SIG-M5 treated with dmso at 0.1 percent for 504 hours (cell line): Measurements from ENCODE around the gene USP35.
"Not testable (repeated sequence)": the region's sequence is repeated elsewhere in the genome, so short reads cannot be mapped to it uniquely, and the experiment has no call there.

Source experiments
- DNase-seq: peaks from one replicate; lab custom pipeline; 2025; ENCODE audit not compliant: unreplicated experiment; lab: John Stamatoyannopoulos, UW

USP35 gene

DNA sequence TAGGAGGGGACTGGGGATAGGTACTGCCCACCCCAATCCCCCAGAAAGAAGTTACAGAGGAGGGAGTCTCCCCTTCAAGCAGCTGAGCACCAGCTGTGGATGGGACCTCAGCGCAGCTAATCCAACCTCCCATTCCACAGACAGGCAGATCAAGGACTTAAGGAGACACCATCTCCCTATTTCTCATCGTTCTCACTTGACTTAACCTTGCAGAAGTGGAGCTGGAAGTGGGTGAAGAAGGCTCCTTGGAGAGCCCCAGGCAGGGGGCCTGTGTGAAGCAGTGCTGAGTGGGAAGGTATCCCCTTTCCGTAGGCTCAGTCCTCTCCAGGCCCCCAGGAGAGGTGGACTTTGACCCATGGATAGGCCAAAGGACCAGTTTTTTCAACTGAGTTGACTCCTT is 27.3 kb downstream of the USP35 start:
- no peak for DNase-seq

DNA sequence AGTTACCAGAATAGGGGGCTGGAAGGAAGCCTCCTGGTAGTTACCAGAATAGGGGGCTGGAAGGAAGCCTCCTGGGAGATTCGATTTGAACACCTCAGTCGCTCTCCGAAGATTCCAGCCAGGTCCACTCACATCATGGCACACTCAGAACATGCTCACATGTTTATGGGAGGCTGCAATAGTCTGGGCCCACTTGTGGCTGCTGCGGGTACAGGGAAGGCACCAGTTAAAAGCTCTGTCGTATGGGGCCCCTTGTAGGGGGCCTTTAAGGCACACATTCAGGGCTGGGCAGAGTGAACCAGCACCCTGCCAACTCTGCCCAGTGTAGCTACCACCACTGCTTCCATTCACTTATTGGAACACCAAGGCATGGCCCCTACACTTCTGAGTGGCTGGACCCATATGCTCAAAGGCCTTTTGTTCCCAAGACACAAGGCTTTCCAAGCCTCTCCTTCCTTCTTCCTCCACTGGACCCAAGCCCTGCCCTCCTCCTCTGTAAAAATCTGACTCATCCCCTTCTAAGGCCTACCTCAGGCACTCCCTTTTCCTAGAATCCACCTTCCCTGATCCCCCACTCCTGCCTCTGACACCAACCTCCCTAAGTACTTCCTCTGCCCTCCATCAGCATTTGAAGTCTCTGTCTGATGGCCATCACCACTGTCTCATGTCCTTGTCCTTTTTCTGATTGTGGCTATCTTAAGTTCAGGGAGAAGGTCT is 28.0 kb downstream of the USP35 start:
- no peak for DNase-seq

DNA sequence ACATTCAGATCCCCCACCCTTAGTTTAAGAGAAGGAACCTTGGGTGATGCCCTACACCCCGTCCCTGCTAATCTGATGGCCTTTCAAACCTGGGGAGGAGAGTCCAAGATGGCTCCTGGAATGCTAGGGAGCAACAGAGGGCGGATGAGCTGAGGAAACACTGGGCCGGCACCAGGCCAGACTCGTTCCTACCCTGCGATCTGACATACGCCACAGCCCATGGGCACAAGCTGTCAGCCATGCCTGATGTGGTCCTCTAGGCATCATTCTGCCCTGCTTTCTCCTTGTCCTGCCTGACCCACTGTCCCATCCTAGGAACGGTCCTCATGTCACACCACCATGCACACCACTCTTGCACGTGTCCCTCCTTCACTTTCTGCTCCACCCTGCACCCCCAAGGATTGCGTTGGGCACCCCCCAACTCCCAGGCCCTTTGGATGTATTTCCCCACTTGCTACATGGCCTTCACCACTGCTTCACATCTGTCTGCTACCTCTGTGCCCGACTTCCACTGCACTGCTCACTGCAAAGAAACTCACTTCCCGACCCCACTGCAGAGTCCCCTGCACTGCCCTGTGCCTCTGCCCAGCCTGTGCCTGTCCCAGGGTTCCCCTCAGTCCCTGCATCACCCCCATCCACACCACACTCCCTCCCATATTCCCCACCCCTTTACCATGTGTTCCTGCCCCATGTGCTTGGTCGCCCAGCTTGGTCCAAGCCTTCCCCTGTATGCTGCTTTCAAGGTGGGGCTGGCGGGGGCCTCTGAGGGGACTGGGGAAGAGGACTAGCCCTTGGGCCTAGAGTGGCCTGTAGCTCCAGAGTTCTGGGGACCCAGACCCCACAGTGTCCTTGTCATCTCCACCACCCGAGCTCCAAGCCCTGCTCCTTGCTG is 29.2 kb downstream of the USP35 start:
- DNase-seq = no peak

GRCh38 chr11:78218707-78219492 is 30.2 kb downstream of the USP35 start:
- DNase-seq = no peak

DNA sequence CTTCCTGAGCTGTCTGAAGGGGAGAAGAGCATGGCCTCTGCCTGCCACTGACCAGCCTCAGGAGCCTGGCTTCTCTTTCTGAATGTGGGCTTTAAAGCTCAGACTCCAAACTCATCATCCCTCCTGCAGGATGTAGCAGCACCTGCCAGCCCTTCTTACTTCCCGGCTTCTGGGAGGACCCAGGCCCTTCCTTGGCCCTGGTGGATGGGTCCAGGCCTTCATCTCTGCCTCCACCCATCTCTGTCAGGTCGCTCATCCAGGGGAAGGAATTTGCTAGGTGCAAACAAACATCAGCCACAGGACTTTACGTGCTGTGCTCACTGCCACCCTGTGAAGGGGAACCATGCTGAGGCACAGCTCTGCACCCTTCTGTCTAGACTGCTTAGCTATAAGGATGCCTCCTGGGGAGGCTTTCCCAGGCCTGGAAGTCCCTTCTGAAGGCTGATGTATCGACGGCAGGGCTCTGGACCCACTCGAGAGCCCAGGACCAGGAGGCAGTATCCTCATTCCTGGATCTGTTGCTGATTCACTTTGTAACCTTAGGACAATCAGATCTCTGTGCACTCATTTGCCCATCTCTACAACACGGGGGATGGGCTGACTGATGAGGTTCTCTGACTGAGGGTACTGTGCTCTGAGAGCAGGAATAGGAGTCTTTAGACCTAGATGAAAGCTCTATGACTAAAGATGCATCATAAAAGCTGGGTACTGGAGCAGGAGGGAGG is 30.9 kb downstream of the USP35 start:
- DNase-seq = no peak

DNA sequence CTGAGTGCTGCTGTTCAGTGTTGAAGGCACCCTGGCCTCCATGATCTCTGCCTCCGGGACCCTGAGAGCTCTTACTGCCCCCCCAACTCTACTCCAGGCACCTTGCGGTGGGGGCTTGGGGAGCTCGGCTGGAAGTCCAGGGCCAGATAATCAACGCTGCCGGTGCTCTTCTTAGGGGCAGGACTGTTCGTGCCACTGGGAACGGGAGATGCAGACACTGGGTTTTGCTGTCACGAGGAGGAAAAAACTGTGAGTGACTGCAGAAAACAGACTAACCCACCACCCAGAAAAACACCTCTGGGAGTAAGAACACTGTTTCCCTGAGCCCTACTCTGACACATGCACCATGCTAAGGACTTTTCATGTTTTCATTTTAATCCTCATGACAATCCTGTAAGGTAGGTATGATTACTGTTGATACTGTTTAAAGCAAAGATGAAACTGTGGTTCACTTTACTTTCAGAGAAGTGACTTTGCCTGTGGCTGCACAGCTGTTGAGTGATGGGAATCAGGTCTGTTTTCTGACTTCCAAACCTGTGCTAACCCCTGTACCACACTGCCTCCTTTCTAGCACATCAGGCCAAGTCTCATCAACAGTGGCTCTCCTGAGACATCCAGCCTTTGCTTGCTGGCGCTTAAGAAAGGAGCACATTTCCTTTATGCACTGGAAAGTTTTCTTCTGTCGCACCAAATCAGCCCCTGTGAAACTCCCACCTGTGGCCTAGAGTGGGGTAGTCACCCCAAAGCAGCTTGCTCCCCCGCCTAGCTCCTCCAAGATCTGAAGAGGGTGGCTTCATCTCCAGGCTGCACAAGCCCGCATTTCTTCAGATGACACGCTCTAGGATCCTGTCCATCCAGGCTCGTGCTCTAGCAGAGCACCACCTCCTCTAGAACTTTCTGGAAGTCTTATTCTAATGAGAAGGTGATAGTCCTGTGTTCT is 31.8 kb downstream of the USP35 start:
- no peak for DNase-seq

DNA sequence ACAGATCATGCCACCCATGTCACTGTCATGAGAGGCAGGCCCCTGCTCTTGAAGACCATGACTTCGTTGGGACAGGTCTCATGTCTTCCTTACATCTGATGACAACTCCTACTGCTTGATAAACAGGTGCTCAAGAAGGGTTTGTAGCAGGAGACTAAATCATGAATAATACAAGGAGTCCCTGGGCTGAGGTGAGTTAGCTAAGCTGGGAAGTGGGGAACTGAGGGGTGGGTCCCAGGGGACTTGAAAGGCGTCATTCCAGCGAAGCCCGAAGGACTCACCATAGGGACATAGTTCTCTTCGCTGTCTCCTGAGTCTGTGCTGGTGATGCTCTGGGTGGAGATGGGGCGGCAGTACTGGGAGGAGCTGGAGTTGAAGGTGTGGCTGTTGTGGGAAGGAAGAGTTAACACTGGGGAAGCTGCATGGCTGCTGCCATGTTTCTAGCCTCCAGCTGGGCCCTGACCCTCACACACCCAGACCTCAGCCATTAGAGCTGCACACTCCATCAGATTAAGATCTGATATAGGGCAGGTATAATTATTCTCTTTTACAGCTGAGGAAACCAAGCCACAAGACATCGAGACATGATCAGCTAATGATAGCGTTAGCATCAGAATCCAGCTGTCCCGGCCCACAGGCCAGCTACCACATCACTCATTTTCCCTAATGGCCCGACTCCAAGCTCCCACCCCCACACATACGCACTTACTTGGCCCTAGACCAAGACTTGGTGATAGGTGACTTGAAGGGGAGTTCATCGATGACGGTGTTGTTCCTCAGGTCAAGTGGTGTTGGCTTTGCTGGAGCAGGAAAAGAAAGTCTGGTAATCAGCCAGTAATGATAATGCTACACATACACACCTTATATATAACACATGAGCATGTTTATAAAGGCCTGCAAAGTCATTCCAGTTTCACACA is 32.9 kb downstream of the USP35 start:
- DNase-seq = no peak

- DNase-seq = not testable (repeated sequence)
Measured at GRCh38 chr11:78222726-78223125, 34.0 kb downstream of the USP35 start.

DNA sequence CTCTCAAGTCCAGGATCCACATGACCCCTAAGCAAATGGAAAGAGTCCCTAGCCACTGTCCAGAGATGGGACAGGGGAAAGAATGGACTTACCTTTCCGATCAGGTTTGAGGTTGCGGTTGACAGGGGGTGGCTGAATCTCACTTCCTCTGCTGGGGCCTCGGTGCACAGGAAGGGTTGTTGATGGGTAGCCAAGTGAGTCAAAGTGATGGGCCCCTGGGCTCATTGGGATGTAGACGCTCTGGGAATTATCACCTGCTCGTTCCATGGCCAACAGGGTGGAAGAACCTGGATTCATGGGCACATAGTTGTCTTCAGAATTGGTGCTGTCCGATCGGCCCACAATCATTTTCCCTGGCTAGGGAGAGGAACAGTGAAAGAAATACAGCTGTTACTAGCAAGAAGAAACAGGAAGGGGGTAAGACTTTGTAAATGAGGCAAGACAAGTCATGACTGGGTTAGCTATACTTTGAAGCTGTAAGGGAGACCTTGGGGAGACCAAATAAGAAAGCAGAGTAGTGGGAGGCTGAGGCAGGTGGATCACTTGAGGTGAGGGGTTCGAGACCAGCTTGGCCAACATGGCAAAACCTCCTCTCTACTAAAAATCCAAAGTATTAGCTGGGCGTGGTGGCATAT is 34.7 kb downstream of the USP35 start:
- DNase-seq = no peak

DNA sequence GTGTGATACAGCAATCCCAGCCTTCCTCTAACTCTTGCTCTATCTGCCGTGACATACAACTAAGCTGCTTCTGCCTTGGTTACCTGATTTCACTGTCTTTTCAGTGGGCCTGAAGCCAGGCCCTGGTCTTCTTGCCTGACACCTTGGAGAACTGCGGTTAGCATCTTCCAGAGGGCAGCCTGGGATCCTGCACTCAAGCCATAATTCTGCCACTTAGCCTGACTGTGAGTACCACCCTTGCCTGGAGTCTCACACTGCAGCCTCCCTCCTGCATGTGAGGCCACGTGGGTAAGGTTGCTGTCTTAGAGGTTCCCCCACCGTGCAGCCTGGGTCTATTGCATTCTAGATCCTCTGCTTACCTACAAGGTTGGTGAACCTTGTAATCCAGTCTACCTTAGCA is 35.8 kb downstream of the USP35 start:
- DNase-seq = no peak

DNA sequence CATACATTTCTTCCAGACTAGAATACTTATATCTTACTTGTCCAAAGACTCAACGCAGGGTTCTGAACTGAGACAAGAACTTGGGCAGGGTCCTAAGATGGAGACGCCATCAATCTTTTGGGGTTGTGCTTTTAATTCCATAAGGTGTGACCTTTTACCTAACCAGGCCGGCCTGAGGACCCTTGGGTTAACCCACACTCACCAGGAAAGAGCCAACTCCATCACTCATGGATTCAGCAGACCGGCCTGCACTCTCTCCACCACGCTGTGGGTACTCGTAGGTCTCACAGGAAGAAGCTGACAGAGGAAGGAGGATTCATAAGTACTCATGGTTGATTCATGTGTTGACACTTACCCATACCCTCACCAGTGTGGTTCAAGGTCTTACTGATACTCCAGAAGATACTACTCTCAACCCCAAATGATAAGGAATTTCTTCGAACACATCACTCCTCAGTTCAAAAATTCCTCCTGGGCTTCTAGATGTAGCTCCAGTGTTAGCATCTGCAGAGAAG is 36.2 kb downstream of the USP35 start:
- DNase-seq = no peak

GRCh38 chr11:78226684-78227680 is 38.3 kb downstream of the USP35 start:
- no peak for DNase-seq

GRCh38 chr11:78227921-78228320 is 39.2 kb downstream of the USP35 start:
- DNase-seq = no peak

DNA sequence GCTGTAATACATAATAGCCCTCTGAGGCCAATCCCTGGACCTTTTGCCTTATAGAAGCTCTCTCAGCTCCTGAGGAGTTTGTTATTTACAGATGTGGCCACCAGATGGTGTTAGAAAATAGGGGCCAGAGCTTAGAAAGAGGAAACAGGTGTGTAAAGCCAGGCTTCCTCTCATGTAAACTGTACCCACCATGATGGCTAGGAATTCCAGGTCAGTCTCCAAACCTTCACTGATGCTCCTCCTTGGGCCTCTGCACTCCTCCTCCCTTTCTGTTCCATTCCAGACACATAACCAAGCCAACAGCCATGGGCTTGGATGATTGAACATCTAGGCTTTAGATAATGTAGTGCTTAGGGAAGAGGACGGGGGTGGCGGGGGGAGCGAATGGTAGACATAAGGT is 39.7 kb downstream of the USP35 start:
- DNase-seq = peak; percentile 59

- no peak for DNase-seq
Measured at GRCh38 chr11:78229106-78229505, 40.4 kb downstream of the USP35 start.

- no peak for DNase-seq
Measured at GRCh38 chr11:78230161-78230877, 41.6 kb downstream of the USP35 start.
